NCI-H187 (cell line): ENCODE results near the gene LCA5.
"Not testable (repeated sequence)": the region's sequence is repeated elsewhere in the genome, so short reads cannot be mapped to it uniquely, and the experiment has no call there.

Experiments
- DNase-seq, 2 experiments: peaks; one replicate each; lab custom pipeline; 2025; lab: John Stamatoyannopoulos, UW

Gene LCA5

DNA sequence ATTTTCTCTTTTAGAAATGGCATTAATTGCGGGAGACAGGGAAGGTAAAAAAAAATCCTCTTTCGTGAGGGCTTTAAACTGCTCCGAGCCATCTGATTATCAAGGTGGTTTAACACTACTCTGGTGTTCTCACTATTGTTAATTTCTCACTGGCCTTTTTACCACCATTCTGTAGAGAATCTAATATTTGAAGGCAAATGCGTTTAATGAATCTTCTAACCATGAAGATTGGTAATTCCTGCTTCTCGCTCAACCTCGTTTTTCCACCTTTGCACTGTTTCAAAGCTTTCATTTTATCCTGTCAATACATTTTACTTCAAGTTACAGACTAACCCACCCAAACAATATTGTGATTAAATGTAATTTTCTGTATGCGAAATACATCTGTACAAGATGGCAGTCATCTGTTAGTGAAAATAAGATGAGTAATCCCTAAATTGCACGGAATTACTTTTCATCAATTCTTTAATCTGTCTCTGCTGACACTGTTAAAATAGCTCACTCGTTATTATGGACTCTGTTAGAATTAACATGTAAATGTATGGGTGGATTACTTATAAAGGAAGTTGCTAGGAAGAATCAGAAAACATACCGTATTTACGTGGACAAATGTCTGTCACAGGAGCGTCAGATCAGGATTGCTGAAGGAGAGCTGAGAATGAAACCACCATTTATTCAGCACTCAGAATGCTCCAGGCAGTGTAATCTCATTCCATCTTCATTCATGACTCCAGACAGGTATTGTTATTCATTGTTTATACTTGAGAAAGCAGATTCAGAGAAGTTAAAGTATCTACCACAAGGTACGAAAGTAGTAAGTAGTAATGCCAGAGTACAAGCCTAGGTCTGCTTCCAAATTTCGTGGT lies 1.1 kb upstream of the LCA5 start:
- DNase-seq, result peak in 1 of 2 experiments; percentile 22

DNA sequence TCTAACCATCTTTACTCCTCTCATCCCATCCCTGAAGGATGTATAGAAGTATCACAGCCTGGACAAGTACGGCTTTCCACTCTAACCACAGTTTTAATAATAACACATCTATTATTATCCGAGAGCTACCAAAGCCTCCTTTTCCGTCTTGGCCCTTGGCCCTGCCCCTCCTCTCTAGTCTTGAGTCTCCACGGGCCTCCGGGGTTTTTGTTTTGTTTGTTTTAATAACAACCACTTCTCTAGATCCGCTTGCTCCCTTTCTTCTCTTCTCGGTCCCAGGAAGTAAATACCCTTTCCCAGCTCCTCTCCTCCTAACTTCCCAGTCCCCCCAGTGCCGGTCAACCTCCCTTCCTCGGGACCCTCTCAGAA lies 661 bp downstream of the LCA5 start:
- no peak for DNase-seq

DNA sequence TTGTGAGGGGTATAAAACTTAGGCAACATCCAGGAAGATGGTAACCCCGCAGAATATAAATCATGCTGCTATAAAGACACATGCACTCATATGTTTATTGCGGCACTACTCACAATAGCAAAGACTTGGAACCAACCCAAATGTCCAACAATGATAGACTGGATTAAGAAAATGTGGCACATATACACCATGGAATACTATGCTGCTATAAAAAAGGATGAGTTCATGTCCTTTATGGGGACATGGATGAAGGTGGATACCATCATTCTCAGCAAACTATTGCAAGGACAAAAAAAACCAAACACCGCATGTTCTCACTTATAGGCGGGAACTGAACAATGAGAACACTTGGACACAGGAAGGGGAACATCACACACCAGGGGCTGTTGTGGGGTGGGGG lies 7.7 kb downstream of the LCA5 start:
- not testable (repeated sequence) for DNase-seq

DNA sequence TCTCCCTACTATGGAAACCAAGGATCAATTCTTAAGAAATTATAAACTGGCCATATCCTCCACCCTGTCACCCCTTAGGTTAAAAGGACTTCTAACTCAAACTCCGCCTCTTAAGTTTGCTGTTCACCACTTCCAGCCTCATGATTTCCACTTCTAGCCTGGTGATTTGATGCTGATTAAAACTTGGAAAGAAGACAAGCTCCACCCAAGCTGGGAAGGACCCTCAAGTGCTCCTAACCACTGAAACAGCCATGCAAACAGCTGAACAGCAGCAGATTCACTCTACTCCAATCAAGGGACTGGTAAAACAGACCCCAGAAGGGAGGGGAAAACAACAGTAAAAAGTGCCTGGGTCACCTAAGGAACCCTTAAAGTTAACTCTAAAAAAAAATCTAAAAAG lies 10.3 kb downstream of the LCA5 start:
- no peak for DNase-seq

DNA sequence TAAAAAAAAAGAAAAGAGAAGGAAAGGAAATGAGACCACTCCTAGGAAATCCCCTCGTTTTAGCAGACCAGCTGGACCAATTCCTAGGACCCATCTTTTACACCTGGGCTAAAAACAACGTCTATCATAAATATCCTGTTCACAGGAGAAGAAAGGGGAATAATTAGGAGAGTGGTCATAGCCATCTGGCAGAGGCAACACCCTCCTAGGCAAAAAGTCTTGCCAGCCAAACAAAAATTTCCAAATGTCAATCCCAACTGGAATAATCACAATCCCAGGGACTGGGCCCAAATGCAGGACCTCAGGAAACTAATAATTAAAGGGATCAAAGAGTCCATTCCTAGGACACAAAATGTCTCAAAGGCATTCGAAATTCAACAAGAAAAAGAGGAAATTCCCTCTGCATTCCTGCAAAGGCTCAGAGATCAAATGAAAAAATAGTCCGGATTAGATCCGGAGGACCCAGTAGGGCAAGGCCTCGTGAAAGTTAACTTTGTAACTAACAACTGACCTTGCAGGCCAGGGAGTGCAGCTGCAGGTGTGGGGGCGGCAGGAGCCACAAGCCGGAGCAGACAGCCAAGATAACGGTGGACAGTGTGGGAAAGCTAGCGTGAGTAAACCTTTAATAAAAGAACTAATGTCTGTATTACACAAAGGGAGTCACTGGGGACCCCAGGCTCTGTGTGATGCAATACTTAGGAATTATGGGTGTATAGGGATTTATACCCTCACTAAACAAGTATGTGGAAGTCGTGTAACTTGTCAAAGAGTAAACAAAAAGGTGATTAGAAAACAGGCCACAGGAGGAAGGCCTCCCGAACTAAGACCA lies 11.7 kb downstream of the LCA5 start:
- DNase-seq, result no peak

DNA sequence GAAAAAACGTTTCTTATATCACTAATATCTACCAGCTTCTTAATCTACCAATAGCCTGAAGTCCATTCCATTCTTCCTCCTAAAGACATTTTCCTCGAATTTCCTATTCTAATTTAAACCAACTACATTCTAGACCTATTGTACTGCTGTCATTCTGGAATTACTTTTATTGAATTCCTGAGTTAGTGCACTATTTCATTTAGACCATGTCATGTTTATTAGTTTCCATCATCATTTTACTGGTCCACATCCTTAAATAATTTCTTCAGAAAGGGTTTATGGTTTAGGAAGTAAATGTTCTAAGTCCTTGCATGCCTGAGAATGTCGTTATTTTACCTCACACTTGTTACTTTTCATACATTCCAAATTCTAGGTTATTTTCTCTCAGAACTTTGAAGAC lies 13.2 kb downstream of the LCA5 start:
- no peak for DNase-seq

DNA sequence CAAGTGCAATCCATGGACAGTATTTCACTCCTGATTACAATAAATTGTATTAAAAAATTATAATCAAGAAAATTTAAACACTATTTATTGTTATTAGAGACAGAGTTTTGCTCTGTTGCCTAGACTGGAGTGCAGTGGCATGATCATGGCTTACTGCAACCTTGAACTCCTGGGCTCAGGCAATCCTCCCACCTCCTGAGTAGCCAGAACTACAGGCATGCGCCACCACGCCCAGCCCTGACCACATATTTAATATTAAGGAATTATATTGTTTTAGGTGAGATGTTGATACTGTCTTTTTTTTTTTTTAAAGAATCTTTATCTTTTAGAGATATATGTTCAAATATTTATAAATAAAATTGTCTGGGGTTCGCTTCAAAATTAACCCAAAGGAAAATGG lies 14.6 kb downstream of the LCA5 start:
- no peak for DNase-seq

DNA sequence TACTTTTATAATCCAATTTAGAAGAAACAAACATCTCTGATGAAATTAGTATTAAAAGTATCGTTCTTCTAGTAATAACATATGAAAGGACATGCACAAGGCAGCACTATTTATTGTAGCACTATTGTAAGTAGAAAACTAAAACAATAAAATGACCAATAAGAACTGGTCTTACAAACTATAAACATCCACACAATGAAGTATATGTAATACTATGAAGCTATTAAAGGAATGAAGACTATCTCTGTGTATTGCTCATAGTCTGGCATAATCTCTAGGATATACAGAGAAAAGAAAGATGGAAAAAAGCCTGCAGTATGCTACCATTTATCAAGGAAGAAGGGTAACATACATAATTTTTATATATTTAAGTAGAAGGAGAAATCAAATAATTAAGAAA lies 16.7 kb downstream of the LCA5 start:
- no peak for DNase-seq

DNA sequence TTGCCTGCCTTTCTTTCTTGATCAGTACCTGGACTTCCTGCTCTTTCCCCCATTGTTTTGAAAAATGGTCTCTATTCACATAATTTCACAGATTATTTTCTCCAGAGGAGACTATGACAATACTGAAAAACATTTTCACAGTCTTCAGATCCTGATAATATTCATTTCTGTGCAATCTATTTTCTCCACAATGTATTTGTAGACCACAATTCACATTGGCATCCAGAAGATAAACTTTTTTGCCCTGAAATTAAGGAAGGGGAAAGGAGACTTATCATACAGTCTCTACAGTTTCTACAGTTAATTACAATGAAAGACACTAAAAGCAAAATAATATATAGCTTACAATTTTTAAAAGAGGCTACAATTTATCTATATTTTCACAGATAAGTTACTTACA lies 18.4 kb downstream of the LCA5 start:
- no peak for DNase-seq

DNA sequence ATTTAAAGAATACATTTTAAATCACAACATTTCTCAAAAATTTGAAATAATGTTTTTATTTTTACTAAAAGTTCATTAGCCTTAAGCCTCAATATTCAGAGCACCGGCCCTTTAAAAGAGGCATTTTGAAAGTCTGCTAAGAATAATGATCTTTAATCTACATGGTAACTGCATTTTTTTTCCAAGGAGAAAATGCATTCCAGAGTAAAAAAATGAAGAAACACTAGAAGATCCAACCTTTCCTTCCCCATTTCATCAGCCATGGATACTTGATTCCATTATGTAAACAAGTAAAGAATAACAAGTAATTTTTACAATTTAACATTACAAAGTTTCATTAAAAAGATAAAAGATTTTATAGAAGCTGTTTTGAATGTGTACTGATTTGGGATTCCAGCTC lies 21.8 kb downstream of the LCA5 start:
- DNase-seq, result no peak

DNA sequence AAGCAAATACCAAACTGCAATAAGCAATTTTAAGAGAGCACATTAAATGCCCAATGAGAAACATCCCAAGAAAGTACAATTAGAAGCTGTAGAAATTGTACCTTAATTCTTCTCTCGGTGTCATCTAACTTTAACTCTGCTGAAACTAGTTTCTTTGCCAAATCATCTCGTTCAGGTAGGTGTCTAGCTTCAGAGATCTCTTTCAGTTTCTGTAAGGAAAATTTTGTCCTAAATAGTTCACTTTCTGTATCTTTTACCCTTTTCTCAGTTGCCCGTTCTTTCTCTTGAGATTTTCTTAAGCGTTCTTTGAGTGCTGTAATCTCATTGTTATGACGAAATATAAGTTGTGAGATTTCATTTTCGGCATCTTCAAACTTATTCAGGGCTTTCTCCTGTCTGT lies 24.1 kb downstream of the LCA5 start:
- no peak for DNase-seq

DNA sequence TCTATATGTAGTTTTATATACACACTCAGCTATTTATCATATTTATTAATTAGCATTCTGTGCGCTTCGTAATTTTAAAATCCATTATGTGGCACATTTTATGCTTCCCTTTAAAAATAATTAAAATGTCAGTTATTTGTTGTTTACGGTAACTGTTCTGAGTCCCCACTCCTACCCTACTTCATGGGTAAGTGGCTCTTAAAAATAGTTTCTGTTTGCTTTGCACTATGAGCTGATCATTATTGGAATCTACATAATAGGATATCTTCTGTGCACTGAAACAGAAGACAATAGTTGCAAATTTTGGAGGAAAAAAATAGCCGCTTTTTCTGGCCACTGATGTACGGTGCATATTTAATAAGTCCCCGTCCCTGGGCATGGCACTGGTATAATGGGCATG lies 25.2 kb downstream of the LCA5 start:
- peak in 1 of 2 experiments; percentile 6 for DNase-seq

DNA sequence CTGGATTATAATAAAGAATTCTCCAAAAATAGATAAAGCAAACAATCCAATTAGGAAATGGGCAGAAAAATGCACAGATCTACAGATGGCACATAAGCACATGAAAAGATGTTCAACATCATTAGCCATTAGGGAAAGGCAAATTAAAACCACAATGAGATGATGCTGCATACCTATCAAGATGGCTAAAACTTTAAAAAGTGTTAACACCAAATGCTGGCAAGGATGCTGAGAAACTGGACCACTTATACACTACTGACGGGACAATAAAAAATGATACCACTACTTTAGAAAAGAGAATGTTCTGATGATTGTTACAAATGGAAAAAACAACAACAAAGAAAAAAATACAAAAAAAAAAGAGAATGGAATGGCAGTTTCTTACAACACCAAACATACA lies 26.5 kb downstream of the LCA5 start:
- no peak for DNase-seq

DNA sequence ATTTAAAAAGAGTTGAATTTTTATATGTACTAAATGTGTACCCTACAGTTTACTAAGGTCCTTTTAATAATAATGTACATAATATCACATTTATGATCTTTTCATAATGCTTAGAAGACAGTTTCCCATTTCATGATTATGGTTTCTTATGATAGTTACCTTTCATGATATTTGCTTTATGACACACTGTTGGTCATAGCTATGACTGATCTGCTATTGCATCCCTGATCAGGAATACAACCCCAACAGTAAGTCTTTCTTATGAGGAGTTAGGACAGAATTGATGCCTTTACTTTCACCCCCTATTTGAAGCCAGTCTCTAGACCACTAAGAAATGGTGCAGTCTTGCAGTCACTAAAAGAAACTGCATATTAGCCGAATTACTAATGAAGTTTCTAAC lies 31.0 kb downstream of the LCA5 start:
- no peak for DNase-seq

DNA sequence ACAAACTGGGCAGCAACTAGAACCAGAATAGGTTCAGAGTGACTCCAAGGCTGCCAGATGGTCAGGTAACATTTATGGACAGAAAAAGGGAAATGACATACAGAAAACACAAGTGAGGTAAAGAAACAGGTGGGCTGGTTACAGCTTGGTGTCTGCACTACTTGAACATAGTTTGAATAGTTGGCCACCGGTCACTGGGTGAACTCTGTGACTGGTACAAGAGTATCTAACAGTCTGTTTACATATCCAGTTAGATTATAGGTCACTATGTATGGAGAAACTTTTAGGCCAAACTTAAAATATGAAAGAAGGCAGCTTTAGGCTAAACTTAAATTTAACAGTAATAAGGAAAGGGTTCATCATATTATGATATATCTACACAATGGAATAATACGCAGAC lies 32.9 kb downstream of the LCA5 start:
- DNase-seq, result no peak

DNA sequence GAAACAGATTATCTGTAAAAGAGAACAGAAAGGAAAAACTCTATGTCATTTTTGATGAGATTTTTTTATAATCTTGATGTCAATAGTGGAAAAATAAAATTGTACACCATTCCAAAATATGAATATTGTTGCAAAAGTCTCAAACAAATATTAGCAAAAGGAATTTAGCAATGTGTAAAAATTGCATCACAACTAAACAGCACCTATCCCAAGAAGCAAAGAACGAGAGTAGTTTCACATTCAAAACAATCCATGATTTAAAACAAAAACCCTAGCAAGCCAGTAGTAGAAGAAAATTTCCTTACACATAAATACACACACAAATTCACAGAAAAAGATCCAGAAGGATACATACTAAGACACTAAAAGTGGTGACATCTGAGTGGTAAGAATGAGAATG lies 38.4 kb downstream of the LCA5 start:
- no peak for DNase-seq

DNA sequence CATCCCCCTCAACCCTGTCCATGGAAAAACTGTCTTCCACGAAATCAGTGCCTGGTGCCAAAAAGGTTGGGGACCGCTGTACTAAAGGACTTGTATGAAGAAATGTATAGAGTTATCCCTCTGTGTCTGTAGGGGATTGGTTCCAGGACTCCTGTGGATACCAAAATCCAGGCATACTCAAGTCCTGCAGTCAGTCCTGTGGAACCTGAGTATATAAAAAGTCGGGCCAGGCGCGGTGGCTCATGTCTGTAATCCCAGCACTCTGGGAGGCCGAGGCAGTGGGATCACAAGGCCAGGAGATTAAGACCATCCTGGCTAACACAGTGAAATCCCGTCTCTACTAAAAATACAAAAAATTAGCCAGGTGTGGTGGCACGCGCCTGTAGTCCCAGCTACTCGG lies 42.0 kb downstream of the LCA5 start:
- no peak for DNase-seq

DNA sequence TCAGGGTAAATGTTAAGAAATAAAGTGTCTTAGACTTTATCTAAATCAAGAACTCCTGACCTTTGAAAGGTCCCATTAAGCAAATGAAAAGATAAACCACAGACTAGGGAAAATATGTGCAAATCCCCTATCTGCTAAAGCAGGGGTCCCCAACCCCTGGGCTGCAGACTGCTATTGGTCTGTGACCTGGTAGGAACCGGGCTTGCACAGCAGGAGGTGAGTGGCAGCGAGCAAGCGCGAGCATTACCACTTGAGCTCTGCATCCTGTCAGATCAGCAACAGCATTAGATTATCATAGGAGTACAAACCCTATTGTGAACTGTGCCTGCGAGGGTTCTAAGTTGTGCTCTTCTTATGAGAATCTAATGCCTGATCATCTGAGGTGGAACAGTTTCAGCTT lies 42.4 kb downstream of the LCA5 start:
- DNase-seq, result no peak

DNA sequence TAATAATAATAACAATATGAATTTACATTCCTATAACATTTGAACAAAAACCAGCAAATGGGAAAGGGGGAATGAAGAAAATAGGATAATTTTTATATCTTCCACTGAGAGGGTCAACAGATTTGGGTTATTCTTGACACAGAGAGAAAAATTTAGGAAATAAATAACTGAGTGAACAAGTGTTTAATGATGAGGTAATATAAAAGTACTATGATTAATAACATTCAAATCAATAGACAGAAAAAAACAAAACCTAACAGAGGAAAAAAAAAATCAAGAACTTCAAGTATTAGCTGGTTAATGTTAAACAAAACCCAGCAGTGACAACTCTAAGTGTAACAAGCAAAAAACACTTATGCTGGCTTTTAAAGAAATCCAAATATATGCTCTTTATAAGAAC lies 66.5 kb downstream of the LCA5 start:
- DNase-seq, result no peak

DNA sequence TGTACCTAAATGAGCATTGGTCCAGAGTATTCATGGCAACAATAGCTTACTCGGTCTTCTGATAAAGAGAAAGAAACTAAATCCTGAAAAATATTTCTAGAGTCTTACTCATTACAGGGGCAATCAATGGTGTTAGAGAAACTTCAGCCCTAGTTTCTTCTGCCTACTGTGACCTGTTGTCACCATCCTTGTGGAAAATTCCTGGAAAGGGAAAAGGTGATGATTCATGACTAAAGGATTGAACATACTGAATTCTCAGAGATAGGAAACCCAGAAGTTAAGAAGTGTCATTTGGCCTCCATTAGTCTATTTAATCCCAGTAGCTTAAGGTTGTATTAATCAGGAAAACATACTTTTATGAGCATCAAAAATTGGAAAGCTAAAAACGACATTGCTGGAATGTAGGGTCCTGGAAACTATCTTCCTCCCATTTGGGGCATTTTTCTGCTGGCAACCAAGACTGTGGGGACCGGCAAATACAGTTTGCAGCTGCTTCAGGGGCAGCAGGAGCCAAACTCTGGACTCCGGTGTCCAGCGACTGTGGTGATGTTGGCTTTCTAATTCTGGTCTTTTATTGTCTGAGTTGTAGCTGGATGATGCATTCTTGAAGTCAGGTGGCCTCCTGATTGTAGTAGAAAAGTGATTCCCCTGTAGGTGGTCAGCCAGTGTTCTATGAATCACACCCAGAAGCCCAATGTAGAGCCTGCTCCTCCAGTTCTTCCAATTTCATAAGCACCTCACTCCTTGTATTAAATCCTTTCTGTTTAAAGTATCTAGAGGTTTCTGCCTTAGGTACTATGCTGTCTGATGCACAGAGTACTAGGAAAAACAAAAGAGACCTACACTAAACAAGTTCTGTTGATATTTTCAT lies 67.6 kb downstream of the LCA5 start:
- no peak for DNase-seq

DNA sequence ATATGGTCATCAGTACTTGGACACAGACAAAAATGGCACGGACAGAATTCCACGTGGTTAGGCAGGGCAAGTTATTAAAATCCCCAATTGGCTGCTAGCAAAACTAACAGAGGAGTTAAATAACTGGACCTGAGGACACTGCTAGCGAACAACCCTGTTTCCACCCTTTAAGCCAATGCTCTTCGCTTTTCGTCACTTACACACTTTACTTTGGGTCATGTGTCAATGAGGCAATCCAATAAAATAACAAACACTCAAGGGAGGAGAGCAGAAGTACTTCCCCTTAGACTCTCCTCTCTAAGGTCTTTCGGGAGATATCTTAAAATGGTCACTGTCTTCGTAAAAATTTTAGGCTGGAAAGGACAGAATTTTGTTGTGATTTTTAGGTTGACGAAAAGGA lies 68.6 kb downstream of the LCA5 start:
- DNase-seq, result no peak

DNA sequence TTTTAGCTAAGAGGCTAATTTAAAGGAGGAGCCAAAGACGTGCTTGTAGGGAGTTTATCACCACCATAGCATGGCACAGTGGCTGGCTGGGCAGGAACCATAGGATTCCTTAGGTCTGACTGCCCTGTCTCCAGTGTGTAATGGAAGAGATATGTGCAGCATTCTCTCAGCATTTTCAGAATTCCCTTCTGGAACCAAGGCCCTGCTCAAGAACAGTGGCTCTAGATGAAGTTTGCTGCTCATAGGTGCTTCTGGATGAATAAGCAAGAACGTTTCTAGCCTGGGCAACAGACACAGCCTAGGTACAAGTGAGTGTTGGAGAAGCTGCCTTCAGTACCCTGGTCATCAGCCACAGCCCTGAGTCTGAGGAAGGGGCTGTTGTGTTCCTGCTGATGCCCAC lies 69.1 kb downstream of the LCA5 start:
- no peak for DNase-seq

DNA sequence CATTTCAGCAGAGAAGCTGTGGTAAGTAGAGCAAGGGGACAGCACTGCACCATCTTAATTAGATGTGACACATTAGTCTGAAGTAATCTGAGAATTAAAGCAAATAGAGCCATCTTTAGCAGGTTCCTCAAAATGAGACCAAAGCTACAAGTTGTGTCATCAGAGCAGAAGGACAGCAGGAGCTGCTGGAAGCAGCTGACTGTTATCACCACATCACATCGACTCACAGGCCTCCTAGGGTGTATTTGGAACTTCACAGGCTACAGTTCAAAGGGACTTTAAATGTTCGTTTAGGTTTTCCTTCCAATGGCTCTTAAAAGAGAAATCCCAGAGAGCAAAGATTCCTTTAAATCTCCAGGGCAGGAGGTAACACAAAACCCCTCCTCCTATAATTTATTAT lies 69.5 kb downstream of the LCA5 start:
- DNase-seq, result no peak
